Measurements from ENCODE around the gene MMP12.

The MMP12 gene

DNA sequence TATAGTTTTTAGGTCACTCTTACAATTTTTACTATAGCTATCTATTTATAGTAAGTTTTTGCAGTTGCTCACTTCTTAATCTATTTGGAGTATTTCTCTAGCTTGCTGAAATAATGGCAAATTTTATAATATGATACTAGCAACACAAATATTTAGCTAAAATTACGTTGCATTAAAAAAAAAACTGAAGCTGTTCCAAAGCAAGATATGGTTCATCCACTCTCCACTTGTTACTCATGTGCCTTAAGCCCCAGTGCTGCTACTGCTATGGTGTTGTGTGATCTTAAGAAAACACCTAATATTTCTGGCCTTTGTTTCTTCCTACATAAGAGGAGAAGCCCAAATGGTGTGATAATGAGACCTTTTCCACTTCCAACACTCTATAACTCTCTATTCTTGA is 31.9 kb downstream of the MMP12 start:
- Histone ChIP-seq H3K27me3 (ENCODE audit: control insufficient read depth, insufficient read depth, low read length) (no peaks in the 10 kb centered on the region), H3K9ac (ENCODE audit: low read length) (no peak overlapping the region), H3K27ac (ENCODE audit: low read depth, low read length) (no peak overlapping the region), H3K4me3 (ENCODE audit: low read length) (no peak overlapping the region), H3K36me3 (ENCODE audit: control insufficient read depth, insufficient read depth, low read length) (no peaks in the 10 kb centered on the region), H3K4me1 (ENCODE audit: control insufficient read depth, insufficient read depth, low read length) (no peaks in the 10 kb centered on the region)

DNA sequence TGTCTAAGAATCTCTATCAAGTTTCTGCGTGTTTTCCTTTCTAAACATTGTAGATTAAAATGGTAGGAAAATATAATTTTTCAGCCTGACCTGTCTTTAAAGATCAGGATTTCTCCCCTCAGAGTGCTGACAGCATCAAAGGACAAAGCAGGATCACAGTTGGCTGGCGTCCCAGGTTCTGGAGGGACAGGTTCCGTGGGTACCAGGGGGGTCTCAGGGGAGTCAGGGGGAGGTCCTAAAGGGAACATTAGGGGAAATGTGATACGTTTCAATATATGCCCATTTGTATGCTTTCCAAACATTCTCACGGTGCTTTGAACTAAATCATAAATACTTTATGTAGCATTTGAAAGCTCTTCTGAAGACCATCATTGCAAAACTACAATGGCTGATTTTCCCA is 34.8 kb downstream of the MMP12 start:
- Histone ChIP-seq H3K27me3 (ENCODE audit: control insufficient read depth, insufficient read depth, low read length) (no peaks in the 10 kb centered on the region), H3K27ac (ENCODE audit: low read depth, low read length) (no peak overlapping the region), H3K4me1 (ENCODE audit: control insufficient read depth, insufficient read depth, low read length) (peaks cover 6% of the 10 kb centered on the region), H3K9ac (ENCODE audit: low read length) (no peak overlapping the region), H3K36me3 (ENCODE audit: control insufficient read depth, insufficient read depth, low read length) (no peaks in the 10 kb centered on the region), H3K4me3 (ENCODE audit: low read length) (no peak overlapping the region)

GRCh38 chr11:102837646-102838045 is 37.1 kb downstream of the MMP12 start:
- H3K27me3 ChIP-seq (ENCODE audit: control insufficient read depth, insufficient read depth, low read length), result no peaks in the 10 kb centered on the region
- H3K4me1 ChIP-seq (ENCODE audit: control insufficient read depth, insufficient read depth, low read length), result peaks cover 6% of the 10 kb centered on the region
- H3K36me3 ChIP-seq (ENCODE audit: control insufficient read depth, insufficient read depth, low read length), result no peaks in the 10 kb centered on the region
- H3K9ac ChIP-seq (ENCODE audit: low read length), result no peak overlapping the region
- no peak overlapping the region for H3K27ac ChIP-seq (ENCODE audit: low read depth, low read length)
- no peak overlapping the region for H3K4me3 ChIP-seq (ENCODE audit: low read length)

- peaks cover 6% of the 10 kb centered on the region for H3K4me1 ChIP-seq (ENCODE audit: control insufficient read depth, insufficient read depth, low read length)
- H3K36me3 ChIP-seq (ENCODE audit: control insufficient read depth, insufficient read depth, low read length), result no peaks in the 10 kb centered on the region
- H3K27ac ChIP-seq (ENCODE audit: low read depth, low read length), result no peak overlapping the region
- no peak overlapping the region for H3K9ac ChIP-seq (ENCODE audit: low read length)
- H3K4me3 ChIP-seq (ENCODE audit: low read length), result no peak overlapping the region
- H3K27me3 ChIP-seq (ENCODE audit: control insufficient read depth, insufficient read depth, low read length), result no peaks in the 10 kb centered on the region
These were observed 37.6 kb downstream of the MMP12 start for GRCh38 chr11:102837156-102837555.

DNA sequence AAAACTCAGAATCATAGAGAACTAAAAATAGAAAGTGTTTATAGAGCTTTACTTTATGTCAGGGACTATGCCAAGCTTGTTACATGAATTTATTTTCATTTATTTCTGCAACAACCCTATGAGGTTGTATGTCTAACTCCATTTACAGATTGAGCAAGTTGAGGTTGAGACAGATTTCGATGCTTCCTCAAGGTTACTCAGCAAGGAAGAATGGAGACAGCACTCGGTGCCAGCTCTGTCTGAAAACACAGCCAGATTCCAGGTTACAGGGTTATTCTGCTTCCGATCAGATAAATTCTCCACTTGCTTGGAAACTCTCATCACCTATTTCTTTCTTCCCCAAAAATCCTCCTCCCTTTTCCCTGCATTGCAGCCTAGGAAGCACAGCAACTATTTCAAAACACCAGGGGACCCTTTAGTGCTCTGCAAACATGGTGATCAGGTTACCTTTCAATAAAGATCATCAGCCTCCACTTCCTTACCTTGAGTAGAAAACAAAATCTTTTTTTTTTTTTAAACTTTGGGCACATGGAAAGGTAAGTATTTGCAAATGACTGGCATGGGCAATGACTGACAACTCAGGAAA is 38.4 kb downstream of the MMP12 start:
- no peak overlapping the region for H3K9ac ChIP-seq (ENCODE audit: low read length)
- H3K27ac ChIP-seq (ENCODE audit: low read depth, low read length), result no peak overlapping the region
- H3K27me3 ChIP-seq (ENCODE audit: control insufficient read depth, insufficient read depth, low read length), result no peaks in the 10 kb centered on the region
- no peaks in the 10 kb centered on the region for H3K36me3 ChIP-seq (ENCODE audit: control insufficient read depth, insufficient read depth, low read length)
- no peak overlapping the region for H3K4me3 ChIP-seq (ENCODE audit: low read length)
- H3K4me1 ChIP-seq (ENCODE audit: control insufficient read depth, insufficient read depth, low read length), result peaks cover 6% of the 10 kb centered on the region

GRCh38 chr11:102833731-102834130 is 41.1 kb downstream of the MMP12 start:
- Histone ChIP-seq H3K9ac (ENCODE audit: low read length) (no peak overlapping the region), H3K36me3 (ENCODE audit: control insufficient read depth, insufficient read depth, low read length) (no peaks in the 10 kb centered on the region), H3K4me1 (ENCODE audit: control insufficient read depth, insufficient read depth, low read length) (peaks cover 6% of the 10 kb centered on the region), H3K4me3 (ENCODE audit: low read length) (no peak overlapping the region), H3K27me3 (ENCODE audit: control insufficient read depth, insufficient read depth, low read length) (no peaks in the 10 kb centered on the region), H3K27ac (ENCODE audit: low read depth, low read length) (no peak overlapping the region)

- no peak overlapping the region for H3K9ac ChIP-seq (ENCODE audit: low read length)
- no peaks in the 10 kb centered on the region for H3K27me3 ChIP-seq (ENCODE audit: control insufficient read depth, insufficient read depth, low read length)
- no peaks in the 10 kb centered on the region for H3K36me3 ChIP-seq (ENCODE audit: control insufficient read depth, insufficient read depth, low read length)
- H3K4me3 ChIP-seq (ENCODE audit: low read length), result no peak overlapping the region
- H3K4me1 ChIP-seq (ENCODE audit: control insufficient read depth, insufficient read depth, low read length), result peaks cover 6% of the 10 kb centered on the region
- H3K27ac ChIP-seq (ENCODE audit: low read depth, low read length), result no peak overlapping the region
These were observed 42.2 kb downstream of the MMP12 start for GRCh38 chr11:102832612-102833011.

DNA sequence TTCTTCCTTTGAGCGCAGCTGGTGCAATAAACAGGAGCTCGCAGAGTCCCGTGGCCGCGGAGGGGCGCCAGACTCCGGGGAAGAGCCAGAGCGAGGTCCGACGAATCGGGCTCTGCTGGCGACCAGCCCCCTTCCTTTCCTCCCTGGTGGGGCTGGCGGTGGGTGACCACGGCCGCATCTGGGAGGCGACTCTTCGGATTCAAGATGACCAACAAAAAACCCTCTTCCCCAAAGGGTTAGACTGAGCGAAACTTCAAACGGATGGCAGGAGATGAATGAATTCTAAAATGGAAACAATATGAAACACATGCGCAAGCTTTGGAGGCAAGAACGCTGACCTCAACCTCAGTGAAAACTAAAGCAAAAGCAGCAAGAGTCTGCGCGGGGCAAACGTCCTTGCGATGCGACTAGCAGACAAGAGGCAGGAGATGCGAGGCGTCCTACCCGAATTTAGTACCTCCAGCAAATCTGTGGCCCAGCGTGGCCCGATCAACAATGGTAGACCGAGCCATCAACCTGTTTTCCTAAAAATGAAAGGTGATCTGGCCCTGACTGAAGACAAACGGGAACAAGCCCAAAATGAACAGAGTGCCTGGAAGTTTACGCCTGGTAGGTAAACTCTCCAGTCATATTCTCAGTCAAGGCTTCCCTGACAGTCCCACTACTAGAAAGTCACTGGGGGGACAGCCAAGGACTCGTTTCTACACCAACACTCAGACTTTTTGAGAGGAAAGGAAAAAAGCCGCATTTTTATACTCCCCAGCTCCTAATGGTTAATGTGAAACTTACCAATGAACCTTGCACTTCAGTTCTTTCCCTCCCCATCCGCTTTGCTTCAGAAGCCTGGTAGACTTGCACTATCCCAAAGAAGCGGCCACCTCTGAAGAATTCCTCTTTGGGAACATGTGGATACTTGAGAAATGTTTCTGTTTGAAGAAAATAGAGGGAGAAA is 43.0 kb downstream of the MMP12 start:
- Histone ChIP-seq H3K36me3 (ENCODE audit: control insufficient read depth, insufficient read depth, low read length) (no peaks in the 10 kb centered on the region), H3K4me3 (ENCODE audit: low read length) (no peak overlapping the region), H3K9ac (ENCODE audit: low read length) (no peak overlapping the region), H3K27ac (ENCODE audit: low read depth, low read length) (no peak overlapping the region), H3K4me1 (ENCODE audit: control insufficient read depth, insufficient read depth, low read length) (peaks cover 6% of the 10 kb centered on the region), H3K27me3 (ENCODE audit: control insufficient read depth, insufficient read depth, low read length) (no peaks in the 10 kb centered on the region)

GRCh38 chr11:102831128-102831488 is 43.7 kb downstream of the MMP12 start:
- Histone ChIP-seq H3K27ac (ENCODE audit: low read depth, low read length) (no peak overlapping the region), H3K9ac (ENCODE audit: low read length) (no peak overlapping the region), H3K4me3 (ENCODE audit: low read length) (no peak overlapping the region), H3K4me1 (ENCODE audit: control insufficient read depth, insufficient read depth, low read length) (no peaks in the 10 kb centered on the region), H3K27me3 (ENCODE audit: control insufficient read depth, insufficient read depth, low read length) (no peaks in the 10 kb centered on the region), H3K36me3 (ENCODE audit: control insufficient read depth, insufficient read depth, low read length) (no peaks in the 10 kb centered on the region)

DNA sequence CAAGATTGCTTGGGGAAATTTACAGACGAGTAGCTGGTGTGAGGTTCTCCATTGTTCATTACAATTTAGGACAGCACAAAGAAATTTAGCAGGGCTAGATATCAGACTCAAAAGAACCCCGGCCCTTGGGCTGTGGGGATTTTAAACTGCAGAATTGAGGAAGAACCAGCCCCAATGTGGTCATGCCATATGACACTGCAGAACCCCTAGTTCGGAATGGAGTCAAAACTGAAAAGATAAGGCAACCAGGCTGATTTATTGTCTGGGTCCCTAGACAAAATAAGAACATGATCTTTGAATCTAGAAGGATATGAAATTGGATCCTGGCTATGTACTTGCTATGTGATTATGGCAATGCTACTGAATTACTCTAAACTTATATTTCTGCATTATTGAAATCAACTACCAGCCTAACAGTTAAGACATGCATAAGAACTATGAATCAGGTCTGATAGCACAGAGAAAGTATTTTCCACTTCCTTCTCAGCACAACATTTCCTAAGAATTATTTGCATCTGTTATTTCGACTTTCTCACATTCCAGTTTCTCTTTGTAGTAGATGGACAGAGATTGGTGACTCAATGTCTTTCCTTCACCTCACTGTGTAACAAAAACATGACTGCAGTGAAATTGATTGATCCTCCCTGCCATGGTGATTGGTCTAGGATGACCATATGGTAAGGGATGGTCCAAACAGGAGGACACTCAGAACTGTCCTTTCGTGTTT is 44.6 kb downstream of the MMP12 start:
- H3K27ac ChIP-seq (ENCODE audit: low read depth, low read length), result no peak overlapping the region

DNA sequence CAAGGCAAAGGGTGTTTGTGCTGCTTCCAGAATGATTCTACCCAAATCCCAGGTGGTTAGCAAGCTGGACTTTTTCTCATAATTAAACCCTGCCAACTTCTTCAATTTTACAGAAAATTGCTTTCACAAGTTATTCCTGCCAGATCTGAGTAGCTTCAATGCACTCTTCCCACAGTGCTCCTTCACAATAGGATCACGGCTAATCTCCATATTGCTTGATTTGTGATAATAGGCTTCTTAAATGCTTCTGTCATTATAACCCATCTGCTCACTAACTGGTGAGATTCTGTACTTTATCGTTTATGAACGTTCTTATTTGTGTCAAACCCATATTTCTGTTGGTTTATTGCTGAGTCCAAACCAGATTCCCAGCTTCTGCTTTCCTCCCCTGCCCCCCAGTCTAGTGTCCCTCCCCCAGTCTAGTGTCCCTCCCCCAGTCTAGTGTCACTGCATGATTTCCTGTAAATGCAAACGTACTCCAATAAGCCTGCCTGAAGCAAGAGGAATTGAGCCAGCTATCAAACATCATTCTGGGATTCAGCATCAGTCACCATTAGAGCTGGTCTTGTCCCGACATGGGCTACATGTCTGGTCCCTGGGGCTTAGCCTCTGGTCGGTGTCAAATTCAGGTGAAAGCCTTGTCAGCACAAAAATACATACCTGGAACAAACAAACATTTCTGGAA is 45.3 kb downstream of the MMP12 start:
- Histone ChIP-seq H3K9ac (ENCODE audit: low read length) (no peak overlapping the region), H3K27ac (ENCODE audit: low read depth, low read length) (no peak overlapping the region), H3K27me3 (ENCODE audit: control insufficient read depth, insufficient read depth, low read length) (no peaks in the 10 kb centered on the region), H3K4me3 (ENCODE audit: low read length) (no peak overlapping the region), H3K4me1 (ENCODE audit: control insufficient read depth, insufficient read depth, low read length) (no peaks in the 10 kb centered on the region), H3K36me3 (ENCODE audit: control insufficient read depth, insufficient read depth, low read length) (no peaks in the 10 kb centered on the region)

More for the DNA sequence above, 44.6 kb downstream of the MMP12 start:
- Histone ChIP-seq H3K36me3 (ENCODE audit: control insufficient read depth, insufficient read depth, low read length) (no peaks in the 10 kb centered on the region), H3K27me3 (ENCODE audit: control insufficient read depth, insufficient read depth, low read length) (no peaks in the 10 kb centered on the region), H3K4me3 (ENCODE audit: low read length) (no peak overlapping the region), H3K4me1 (ENCODE audit: control insufficient read depth, insufficient read depth, low read length) (no peaks in the 10 kb centered on the region), H3K9ac (ENCODE audit: low read length) (no peak overlapping the region)

DNA sequence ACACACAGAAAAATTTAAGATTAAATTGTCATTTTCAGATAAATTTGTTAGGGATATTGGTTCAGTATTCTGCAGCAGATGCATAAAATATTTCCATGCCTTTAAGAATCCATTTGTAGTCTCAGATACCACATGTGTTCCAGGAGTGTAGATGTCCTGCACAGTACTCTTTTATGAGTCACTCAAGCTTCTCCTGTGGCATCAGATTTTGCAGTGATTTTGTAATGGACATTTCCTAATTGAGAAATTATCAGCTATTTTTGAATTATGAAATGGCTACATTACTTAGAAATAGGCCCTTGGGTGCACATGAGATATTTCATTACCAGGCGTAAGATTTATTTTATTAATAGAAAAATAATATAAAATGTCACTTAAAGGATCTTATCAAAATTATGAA is 50.2 kb downstream of the MMP12 start:
- Histone ChIP-seq H3K27me3 (ENCODE audit: control insufficient read depth, insufficient read depth, low read length) (no peaks in the 10 kb centered on the region), H3K36me3 (ENCODE audit: control insufficient read depth, insufficient read depth, low read length) (no peaks in the 10 kb centered on the region), H3K4me1 (ENCODE audit: control insufficient read depth, insufficient read depth, low read length) (no peaks in the 10 kb centered on the region), H3K27ac (ENCODE audit: low read depth, low read length) (no peak overlapping the region), H3K4me3 (ENCODE audit: low read length) (no peak overlapping the region), H3K9ac (ENCODE audit: low read length) (no peak overlapping the region)
